Tibial artery (tissue), 4 donors: ENCODE results near the gene NFKBIE.

ENCODE experiments used
- DNase-seq, 2 donors: peaks; one replicate each; pipeline ENCODE4 v3.0.0-alpha.2; 2019
- H3K27ac ChIP-seq, 2 donors: fragments of 200-600 bp; sonication (generic) in 1 of 2; 1 replicate in 1 of 2; 2 replicates in 1 of 2; pipeline ENCODE4 v1.5.1; 2018 to 2019; ENCODE audit warnings: mild to moderate bottlenecking in 1 of 2
- H3K27me3 ChIP-seq, 2 donors: fragments of 200-600 bp; sonication (generic) in 1 of 2; one replicate each; pipeline versions ENCODE4 v1.5.1 to v1.6.0; 2016 to 2019
- H3K36me3 ChIP-seq, 3 donors: fragments of 200-600 bp; sonication (generic) in 2 of 3; one replicate each; pipeline ENCODE4 v1.5.1; 2016 to 2019; ENCODE audit warnings: mild to moderate bottlenecking in 2 of 3
- H3K4me1 ChIP-seq, 4 donors: fragments of 200-600 bp; sonication (generic) in 2 of 4; 1 replicate in 3 of 4; 2 replicates in 1 of 4; pipeline ENCODE4 v1.5.1; 2016 to 2019
- H3K4me3 ChIP-seq, 2 donors: fragments of 200-600 bp; sonication (generic) in 1 of 2; 1 replicate in 1 of 2; 2 replicates in 1 of 2; pipeline ENCODE4 v1.5.1; 2018 to 2019; ENCODE audit warnings: mild to moderate bottlenecking in 2 of 2
- H3K9me3 ChIP-seq, 3 donors: fragments of 200-600 bp; sonication (generic) in 1 of 3; one replicate each; pipeline ENCODE4 v1.5.1; 2016 to 2019
- intact Hi-C: fragments of 100-400 bp; cut with DNase I; formaldehyde crosslinking; loops from one replicate; pipeline ENCODE4 v1.15.0; 2023; ENCODE audit warnings: low total_unique reads
- TF ChIP-seq, protein P1 (sequence below), 2 experiments: fragments of 200-600 bp in 1 of 2; fragments of 450-650 bp in 1 of 2; IDR thresholded peaks; one replicate each; pipeline ENCODE4 v1.5.1; 2017 to 2019; ENCODE audit warnings: antibody characterized with exemption in 2 of 2, mild to moderate bottlenecking in 1 of 2, moderate library complexity in 1 of 2

Gene NFKBIE

DNA sequence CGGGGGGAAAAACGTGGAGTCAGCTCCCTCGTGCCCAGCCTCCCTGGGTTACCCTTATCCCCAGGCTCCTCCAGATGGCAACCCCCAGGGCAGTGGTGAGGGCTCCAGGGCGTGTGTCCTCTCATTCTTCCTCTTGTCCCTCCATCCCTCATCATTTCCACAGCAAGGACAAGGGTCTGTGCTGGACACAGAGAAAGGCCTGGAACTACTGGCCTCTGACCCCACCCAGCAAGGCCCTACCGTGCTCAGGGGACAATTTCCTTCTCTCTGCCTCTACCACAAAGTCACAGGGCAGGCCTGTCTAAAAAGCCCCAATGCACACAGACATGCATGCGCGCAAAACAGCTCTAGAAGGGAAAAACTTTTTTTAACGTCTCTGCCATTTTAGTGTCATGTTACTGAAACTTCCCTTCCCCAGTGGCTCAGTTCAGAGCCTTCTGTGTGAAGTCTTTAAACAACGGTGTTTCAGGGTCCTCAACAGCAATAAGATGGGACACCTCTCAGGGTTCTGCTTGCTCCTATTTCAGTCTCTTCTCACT is 7.0 kb downstream of the NFKBIE start:
- Histone ChIP-seq H3K36me3 (peaks cover 15 to 41% (median 26%) of the 10 kb centered on the region in 3 donors), H3K27me3 (no peaks in the 10 kb centered on the region), H3K27ac (peak overlapping the region in 1 of 2 donors; percentile 88), H3K4me3 (no peak overlapping the region), H3K4me1 (peaks cover 0 to 32% (median 26%) of the 10 kb centered on the region in 4 donors), H3K9me3 (no peaks in the 10 kb centered on the region)
- intact Hi-C loops, result loop anchor here (5.0 kb wide), 1 partner anchor 86 kb away; no protein-coding TSS in a partner anchor
- TF ChIP-seq, protein P1, sequence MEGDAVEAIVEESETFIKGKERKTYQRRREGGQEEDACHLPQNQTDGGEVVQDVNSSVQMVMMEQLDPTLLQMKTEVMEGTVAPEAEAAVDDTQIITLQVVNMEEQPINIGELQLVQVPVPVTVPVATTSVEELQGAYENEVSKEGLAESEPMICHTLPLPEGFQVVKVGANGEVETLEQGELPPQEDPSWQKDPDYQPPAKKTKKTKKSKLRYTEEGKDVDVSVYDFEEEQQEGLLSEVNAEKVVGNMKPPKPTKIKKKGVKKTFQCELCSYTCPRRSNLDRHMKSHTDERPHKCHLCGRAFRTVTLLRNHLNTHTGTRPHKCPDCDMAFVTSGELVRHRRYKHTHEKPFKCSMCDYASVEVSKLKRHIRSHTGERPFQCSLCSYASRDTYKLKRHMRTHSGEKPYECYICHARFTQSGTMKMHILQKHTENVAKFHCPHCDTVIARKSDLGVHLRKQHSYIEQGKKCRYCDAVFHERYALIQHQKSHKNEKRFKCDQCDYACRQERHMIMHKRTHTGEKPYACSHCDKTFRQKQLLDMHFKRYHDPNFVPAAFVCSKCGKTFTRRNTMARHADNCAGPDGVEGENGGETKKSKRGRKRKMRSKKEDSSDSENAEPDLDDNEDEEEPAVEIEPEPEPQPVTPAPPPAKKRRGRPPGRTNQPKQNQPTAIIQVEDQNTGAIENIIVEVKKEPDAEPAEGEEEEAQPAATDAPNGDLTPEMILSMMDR (IDR thresholded peaks at IDR 0.05), result no peak
- no peak for DNase-seq

DNA sequence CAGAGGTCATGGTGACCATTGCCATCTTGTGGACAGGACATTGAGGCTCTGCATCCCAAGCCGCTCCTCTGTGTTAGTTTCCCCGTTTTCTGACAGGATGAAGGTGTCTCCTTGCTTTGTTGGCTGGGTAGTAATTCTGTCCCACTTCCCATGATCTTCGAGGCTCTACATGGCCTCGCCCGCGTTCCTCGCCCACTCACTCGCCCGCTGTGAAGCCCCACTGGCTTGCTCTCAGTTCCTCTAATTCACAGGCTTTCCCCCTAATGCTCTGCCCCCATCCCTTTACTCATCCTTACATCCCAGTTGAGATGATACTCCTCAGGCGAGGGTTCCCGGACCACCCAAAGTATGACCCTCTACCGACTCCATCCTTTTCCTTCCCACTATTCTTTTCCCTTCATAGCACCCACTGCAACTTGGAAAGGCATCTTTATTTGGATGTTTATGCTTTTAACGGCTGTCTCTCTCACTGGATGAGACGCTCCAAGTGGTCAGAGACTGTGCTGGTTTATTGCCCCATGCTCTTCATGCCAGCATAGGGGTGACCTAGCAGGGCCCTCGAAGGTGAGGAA is 7.5 kb downstream of the NFKBIE start:
- Histone ChIP-seq H3K9me3 (no peaks in the 10 kb centered on the region), H3K4me1 (peaks cover 0 to 26% (median 21%) of the 10 kb centered on the region in 4 donors), H3K4me3 (peak overlapping the region; percentile 78 to 86), H3K36me3 (peaks cover 21 to 47% (median 32%) of the 10 kb centered on the region in 3 donors), H3K27ac (peak overlapping the region; percentile 86 to 88), H3K27me3 (no peaks in the 10 kb centered on the region)
- DNase-seq, result no peak
- intact Hi-C loops, result loop anchor here (5.0 kb wide), 1 partner anchor 86 kb away; no protein-coding TSS in a partner anchor
- TF ChIP-seq, protein P1 (IDR thresholded peaks at IDR 0.05), result no peak

DNA sequence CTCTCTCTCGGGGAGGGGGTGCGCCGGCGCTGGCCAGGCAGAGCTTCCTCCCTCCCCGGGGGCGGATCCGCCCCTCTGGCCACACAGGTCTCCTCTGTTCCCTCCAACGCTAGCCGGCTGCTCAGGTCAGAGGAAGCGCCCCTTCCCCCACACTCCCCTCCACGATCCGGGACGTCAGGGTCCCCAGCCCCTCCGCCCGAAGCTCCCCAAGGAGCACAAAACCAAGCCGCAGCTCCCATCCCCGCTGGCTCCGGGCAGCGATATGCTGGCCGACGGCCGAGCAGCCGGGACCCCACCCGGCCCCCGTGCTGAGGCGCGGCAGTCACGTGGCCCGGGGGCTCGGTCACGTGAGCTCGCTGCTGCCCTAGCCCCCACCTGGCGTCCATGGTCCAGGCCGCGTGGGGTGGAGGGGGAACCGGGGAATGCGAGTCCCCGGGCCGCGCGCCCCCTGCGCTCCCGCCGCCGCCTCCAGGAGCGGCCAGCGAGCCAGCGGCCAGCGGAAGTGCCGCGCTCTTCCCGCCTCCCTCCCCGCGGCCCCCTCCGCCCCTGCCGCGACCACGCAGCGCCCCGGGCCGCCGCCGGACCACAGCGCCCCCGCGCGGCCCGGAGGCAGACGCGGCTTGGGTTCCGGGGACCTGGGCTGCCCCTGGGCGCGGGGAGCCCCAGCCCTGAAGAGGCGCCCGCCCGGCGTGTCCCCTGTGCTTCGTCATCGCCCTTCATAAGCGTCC is 8.2 kb downstream of the NFKBIE start, which contains the start of gene SLC35B2:
TSS of gene SLC35B2 (minus strand) at position 504 of the 728 bp plus-strand sequence. CDS start at position 386, 118 bp downstream.
- Histone ChIP-seq H3K4me1 (peaks cover 0 to 20% (median 17%) of the 10 kb centered on the region in 4 donors), H3K9me3 (no peaks in the 10 kb centered on the region), H3K36me3 (peaks cover 27 to 53% (median 38%) of the 10 kb centered on the region in 3 donors), H3K4me3 (peak within 1 kb of the TSS; percentile 78 to 86), H3K27ac (peak within 1 kb of the TSS; percentile 86 to 88), H3K27me3 (no peaks in the 10 kb centered on the region)
- peak; percentile 54 to 82 for DNase-seq
- intact Hi-C loops, result loop anchor here (5.0 kb wide), 1 partner anchor 85 kb away; no protein-coding TSS in a partner anchor
- TF ChIP-seq, protein P1 (IDR thresholded peaks at IDR 0.05), result peak; percentile 67 to 85

DNA sequence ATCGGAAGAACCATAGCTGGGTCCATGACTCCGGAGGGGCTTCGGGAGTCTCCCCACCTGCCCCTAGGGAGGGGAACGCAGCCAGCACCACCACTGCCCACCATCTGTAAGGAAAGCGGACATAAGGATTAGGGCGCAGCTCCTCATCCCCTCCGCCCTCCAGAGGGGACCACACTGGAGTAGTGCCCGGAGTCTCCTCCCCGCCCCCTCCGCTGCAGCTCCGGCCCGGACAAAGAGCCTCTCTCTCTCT is 8.7 kb downstream of the NFKBIE start:
- intact Hi-C loops, result loop anchor here (5.0 kb wide), 1 partner anchor 84 kb away; no protein-coding TSS in a partner anchor
- TF ChIP-seq, protein P1 (IDR thresholded peaks at IDR 0.05), result no peak
- Histone ChIP-seq H3K4me1 (peaks cover 0 to 19% (median 17%) of the 10 kb centered on the region in 4 donors), H3K27me3 (no peaks in the 10 kb centered on the region), H3K4me3 (peak overlapping the region; percentile 78 to 86), H3K36me3 (peaks cover 32 to 58% (median 43%) of the 10 kb centered on the region in 3 donors), H3K9me3 (no peaks in the 10 kb centered on the region), H3K27ac (peak overlapping the region; percentile 86 to 88)
- no peak for DNase-seq

DNA sequence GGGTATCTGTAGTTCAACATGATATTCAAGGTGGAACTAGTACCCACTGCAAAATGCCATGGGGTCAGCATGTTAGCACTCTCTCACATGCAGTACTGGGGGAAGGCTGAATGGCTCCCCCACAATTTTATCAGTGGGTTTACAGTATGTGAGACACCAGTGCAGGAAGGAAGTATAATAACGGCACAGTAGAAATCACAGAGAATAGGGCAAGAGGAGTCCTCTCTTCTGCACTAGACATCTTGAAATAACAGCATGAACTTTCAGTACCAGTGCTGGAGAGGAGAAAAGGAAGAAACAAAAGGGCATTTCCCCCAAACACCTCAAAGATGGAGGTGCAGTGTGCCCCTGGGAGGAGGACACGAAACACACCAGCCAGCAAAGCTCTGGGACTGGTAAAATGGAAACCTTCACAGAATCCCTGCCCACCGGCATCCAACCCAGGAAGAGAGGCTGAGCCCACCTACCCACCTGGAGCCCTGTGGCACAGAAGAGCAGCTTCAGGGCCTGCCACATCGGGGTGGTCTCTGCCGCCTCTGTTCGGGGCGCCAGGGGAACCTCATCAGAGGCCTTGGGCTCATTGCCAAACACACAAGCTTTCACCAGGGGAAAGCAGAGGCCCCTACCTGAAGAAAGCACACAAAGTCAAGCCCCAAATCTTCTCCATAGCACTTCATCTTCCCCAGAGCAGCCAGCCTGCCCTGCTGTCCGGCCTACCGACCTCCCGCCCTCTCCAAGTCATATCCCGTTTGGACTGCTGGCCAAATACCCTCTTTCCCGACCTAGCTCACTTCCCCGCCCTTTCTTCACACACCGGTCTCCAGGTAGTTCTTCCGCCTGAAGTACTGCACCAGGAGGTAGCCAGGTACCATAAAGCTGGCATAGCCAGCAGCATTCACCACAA is 9.2 kb downstream of the NFKBIE start:
- H3K27ac ChIP-seq, result peak overlapping the region; percentile 86 to 88
- TF ChIP-seq, protein P1 (IDR thresholded peaks at IDR 0.05), result no peak
- H3K4me1 ChIP-seq, result peaks cover 0 to 25% (median 17%) of the 10 kb centered on the region in 4 donors
- no peaks in the 10 kb centered on the region for H3K9me3 ChIP-seq
- peaks cover 38 to 59% (median 49%) of the 10 kb centered on the region in 3 donors for H3K36me3 ChIP-seq
- no peak for DNase-seq
- peak overlapping the region; percentile 78 to 86 for H3K4me3 ChIP-seq
- intact Hi-C loops, result loop anchor here (5.0 kb wide), 1 partner anchor 84 kb away; no protein-coding TSS in a partner anchor
- H3K27me3 ChIP-seq, result no peaks in the 10 kb centered on the region
